ENCODE data around the gene C17orf114.

GRCh38 chr17:4785311-4786105 lies 16.6 kb downstream of the C17orf114 start:
- TF ChIP-seq CTCF (conservative IDR thresholded peaks at IDR 0.05) (no peak), EZH2 (IDR thresholded peaks at IDR 0.05; ENCODE audit: low read depth) (no peak)

Measured in PC-9 (cell line).